Retinal pigment epithelial cell (primary cell): ENCODE results near the gene TSPAN18.

Source experiments
- DNase-seq: peaks from one replicate; pipeline ENCODE4 v3.0.0-alpha.2; 2010; ENCODE audit warnings: low read depth
- H3K4me3 ChIP-seq: 2 replicates; pipeline ENCODE4 v1.5.1; 2011; ENCODE audit warnings: mild to moderate bottlenecking, low read length, control low read depth, moderate library complexity
- CTCF ChIP-seq: conservative IDR thresholded peaks from 2 replicates; pipeline ENCODE4 v1.5.1; 2011; ENCODE audit warnings: low read depth, low read length, control low read depth, inconsistent platforms

TSPAN18 gene

GRCh38 chr11:44915004-44915403 is 188.2 kb downstream of the TSPAN18 start:
- no peak for TF ChIP-seq CTCF

DNA sequence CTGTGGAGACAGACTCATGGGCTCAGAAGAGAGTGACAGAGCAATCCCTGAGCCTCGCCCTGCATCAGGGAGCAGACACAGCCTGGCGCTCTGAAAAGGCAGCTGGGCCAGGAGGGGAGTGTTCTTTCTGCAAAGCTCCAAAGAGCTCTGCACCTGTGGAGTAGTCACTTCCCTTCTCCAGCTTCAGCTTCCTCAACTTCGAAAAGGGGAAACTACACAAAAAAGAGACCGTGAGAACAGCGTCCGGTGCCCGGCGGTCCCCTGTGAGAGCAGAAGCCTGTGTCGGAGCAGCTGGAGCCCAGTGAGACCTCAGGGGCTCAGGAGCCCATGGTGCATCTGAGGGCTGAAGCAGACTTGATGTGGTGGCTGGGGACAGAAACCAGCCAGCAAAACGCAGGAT is 188.9 kb downstream of the TSPAN18 start:
- no peak for DNase-seq
- H3K4me3 ChIP-seq: no peak overlapping the region
- no peak for TF ChIP-seq CTCF

More at GRCh38 chr11:44915004-44915403, 188.2 kb downstream of the TSPAN18 start:
- no peak for DNase-seq
- no peak overlapping the region for H3K4me3 ChIP-seq

DNA sequence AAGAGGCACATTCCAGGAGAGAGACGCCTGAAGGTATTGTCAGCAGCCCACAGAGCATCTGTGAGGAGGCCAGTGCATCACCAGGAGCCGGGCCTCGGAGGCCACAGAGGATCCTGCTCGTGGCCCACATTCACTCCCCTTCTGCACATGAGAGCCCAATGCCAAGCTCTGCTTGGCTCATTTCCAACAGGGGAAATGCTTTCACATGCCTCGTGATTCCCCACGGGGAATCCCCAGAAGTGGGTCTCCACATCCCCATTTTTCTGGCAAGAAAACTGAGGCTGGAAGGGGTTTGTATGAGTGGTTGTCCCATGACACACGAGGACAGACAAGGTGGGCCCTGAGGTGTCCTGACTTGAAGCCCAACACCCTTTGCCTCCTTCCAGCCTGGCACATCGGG is 189.6 kb downstream of the TSPAN18 start:
- no peak for DNase-seq
- TF ChIP-seq CTCF: no peak

GRCh38 chr11:44916801-44917385 is 190.1 kb downstream of the TSPAN18 start:
- H3K4me3 ChIP-seq: no peak overlapping the region
- DNase-seq: no peak
- TF ChIP-seq CTCF: no peak

More for the DNA sequence above, 189.6 kb downstream of the TSPAN18 start:
- no peak overlapping the region for H3K4me3 ChIP-seq

DNA sequence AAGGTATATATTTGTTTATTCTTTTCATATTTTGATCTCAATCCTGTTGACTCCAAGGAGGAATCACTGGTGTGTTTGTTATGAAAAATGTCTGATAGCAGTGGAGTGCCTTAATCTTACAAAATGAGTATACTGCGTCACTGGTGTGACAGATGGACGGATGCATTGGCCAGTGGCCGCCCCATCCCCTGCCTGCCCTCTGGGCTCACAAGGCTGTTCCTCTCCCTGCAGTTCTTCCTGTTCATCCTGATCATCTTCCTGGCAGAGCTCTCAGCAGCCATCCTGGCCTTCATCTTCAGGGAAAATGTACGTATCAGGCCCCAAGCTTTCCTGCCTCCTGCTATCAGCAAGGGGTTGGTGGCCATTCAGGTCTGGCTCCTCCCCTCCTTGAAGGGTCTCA is 191.0 kb downstream of the TSPAN18 start:
- no peak for TF ChIP-seq CTCF
- H3K4me3 ChIP-seq: no peak overlapping the region
- no peak for DNase-seq

DNA sequence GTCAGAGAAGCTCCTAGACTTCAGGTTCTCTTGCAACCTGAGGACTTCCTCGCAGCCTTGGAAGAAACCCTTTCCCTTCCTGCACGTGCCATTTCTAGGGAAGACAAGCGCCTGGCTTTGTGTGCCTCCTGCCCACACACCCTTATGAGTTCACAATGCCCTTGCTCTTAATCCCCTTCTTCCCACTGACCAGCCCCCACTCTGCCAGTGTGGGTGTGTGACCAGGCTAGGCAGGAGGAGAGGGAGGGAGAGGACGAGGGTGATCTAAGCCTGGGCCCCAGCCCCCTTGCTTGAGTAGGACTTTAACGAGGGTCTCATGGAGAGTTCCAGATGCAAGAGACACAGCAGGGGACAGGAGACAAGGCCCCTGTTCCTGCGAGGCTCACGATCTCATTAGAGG is 193.7 kb downstream of the TSPAN18 start:
- DNase-seq: no peak
- H3K4me3 ChIP-seq: no peak overlapping the region
- TF ChIP-seq CTCF: no peak

DNA sequence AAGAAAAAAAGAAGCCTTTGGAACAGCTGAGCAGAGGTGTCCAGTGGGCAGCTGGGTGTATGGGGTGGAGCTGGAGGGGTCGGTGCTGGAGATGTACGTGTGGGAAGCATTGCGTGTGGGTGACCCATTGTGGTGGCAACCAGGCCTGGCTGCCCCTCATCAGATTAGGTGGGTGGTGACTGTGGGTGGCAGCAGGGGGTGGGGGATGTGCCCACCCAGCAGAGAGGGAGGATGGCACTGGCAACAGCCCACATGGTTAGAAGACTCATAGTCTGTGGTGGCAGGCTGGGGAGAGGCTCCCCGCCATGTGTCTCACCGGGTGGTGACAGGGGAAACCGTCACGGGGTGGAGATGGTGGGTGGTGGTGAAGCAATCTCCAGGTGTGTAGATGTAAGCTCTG is 196.4 kb downstream of the TSPAN18 start:
- H3K4me3 ChIP-seq: no peak overlapping the region
- no peak for DNase-seq
- TF ChIP-seq CTCF: no peak
